Epidermal melanocyte (primary cell): ENCODE data around the gene YWHAG.
"Not testable (repeated sequence)": the region's sequence is repeated elsewhere in the genome, so short reads cannot be mapped to it uniquely, and the experiment has no call there.

Experiments used
- DNase-seq: peaks from one replicate; pipeline ENCODE4 v3.0.0; 2011; ENCODE audit warnings: low spot score; ENCODE audit not compliant: insufficient read length

YWHAG gene

GRCh38 chr7:76380623-76380966 lies 21.8 kb upstream of the YWHAG start:
- no peak for DNase-seq

- DNase-seq: no peak
Observed at GRCh38 chr7:76377186-76377918, 18.6 kb upstream of the YWHAG start.

- DNase-seq: no peak
Observed at GRCh38 chr7:76375251-76375650, 16.5 kb upstream of the YWHAG start.

- DNase-seq: no peak
Observed at GRCh38 chr7:76372984-76373833, 14.4 kb upstream of the YWHAG start.

- DNase-seq: no peak
Observed at GRCh38 chr7:76371396-76371795, 12.6 kb upstream of the YWHAG start.

GRCh38 chr7:76369018-76369417 lies 10.2 kb upstream of the YWHAG start:
- DNase-seq: no peak

GRCh38 chr7:76368190-76368589 lies 9.4 kb upstream of the YWHAG start:
- no peak for DNase-seq

GRCh38 chr7:76364198-76364584 lies 5.4 kb upstream of the YWHAG start:
- DNase-seq: no peak

- DNase-seq: not testable (repeated sequence)
Observed at GRCh38 chr7:76363754-76364153, 5.0 kb upstream of the YWHAG start.

GRCh38 chr7:76359978-76360638 lies 1.3 kb upstream of the YWHAG start:
- DNase-seq: no peak

- peak; percentile 95 for DNase-seq
Observed at GRCh38 chr7:76359111-76359977, 553 bp upstream of the YWHAG start.

- DNase-seq: no peak
Observed at GRCh38 chr7:76358011-76358480, 745 bp downstream of the YWHAG start.

GRCh38 chr7:76357475-76358010 lies 1.2 kb downstream of the YWHAG start:
- no peak for DNase-seq

GRCh38 chr7:76356823-76357222 lies 2.0 kb downstream of the YWHAG start:
- DNase-seq: no peak

- no peak for DNase-seq
Observed at GRCh38 chr7:76356115-76356514, 2.7 kb downstream of the YWHAG start.

- no peak for DNase-seq
Observed at GRCh38 chr7:76354981-76355730, 3.6 kb downstream of the YWHAG start.

- DNase-seq: no peak
Observed at GRCh38 chr7:76354516-76354915, 4.3 kb downstream of the YWHAG start.

GRCh38 chr7:76353744-76354143 lies 5.0 kb downstream of the YWHAG start:
- no peak for DNase-seq

GRCh38 chr7:76352193-76352592 lies 6.6 kb downstream of the YWHAG start:
- DNase-seq: no peak

GRCh38 chr7:76351372-76351771 lies 7.4 kb downstream of the YWHAG start:
- DNase-seq: no peak
